Measurements from ENCODE around the gene PSTK.

GRCh38 chr10:123034332-123034731 is 54.1 kb downstream of the PSTK start:
- no peak for TF ChIP-seq CTCF (IDR thresholded peaks at IDR 0.05)
- no peak for TF ChIP-seq POLR2A (IDR thresholded peaks at IDR 0.05)
